ENCODE data around the gene C3orf20.

DNA sequence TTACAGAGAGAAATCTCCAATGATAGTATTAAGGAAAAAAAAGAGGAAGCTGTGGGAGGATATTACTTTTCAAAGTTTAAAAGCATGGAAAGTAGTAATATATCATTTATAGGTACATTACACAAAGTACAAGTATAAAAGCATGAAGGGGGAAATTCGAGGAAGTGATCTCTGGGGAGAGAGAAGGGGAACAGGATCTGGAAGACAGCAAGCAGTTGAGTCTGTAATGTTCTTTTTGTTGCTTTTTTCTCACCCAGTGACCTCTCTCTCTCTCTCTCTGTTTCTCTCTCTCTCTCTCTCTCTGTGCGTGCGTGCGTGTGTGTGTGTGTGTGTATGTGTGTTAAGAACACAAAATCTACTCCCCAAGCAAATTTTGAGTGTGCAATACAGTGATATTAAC is 10.2 kb downstream of the C3orf20 start:
- TF ChIP-seq CTCF (IDR thresholded peaks at IDR 0.05) = no peak
- no peak for TF ChIP-seq POLR2A (IDR thresholded peaks at IDR 0.05)
- no peak for TF ChIP-seq POLR2AphosphoS5 (IDR thresholded peaks at IDR 0.05)
- TF ChIP-seq EP300 (IDR thresholded peaks at IDR 0.05) = no peak

All from sigmoid colon (tissue), 4 donors.